IMR-90 (cell line): ENCODE results near the gene TACC2. TPM values are rescaled to one million over a fixed set of nuclear protein-coding genes. Genes with fewer than 3 reads are reported as not detected.

Experiments
- ATAC-seq: fragments of 200-7000 bp; cut with Tn5 transposase; 2 replicates; pipeline ENCODE4 v1.9.1; 2020; ENCODE audit warnings: low read depth, mild to moderate bottlenecking, moderate library complexity
- BruUV-seq: library from RNA; stranded (reverse); fragments of 400-500 nt; replicated peaks from 2 replicates; lab custom pipeline; 2021; lab: Mats Ljungman, UMichigan
- CTCF ChIA-PET: fragments of 300-600 bp; formaldehyde crosslinking; extraction: SDS; loops from one replicate; lab custom pipeline; 2021; ENCODE audit warnings: antibody characterized with exemption; lab: Yijun Ruan, JAX
- POLR2A ChIA-PET: fragments of 300-600 bp; sonication (Branson Sonifier 250); formaldehyde crosslinking; loops from one replicate; lab custom pipeline; 2022; ENCODE audit warnings: antibody characterized with exemption; ENCODE audit not compliant: unreplicated experiment; lab: Charles Lee
- DNase-seq: peaks from one replicate; pipeline ENCODE4 v3.0.0; 2013
- H2AFZ ChIP-seq: replicated peaks from 2 replicates; pipeline ENCODE3; 2013; ENCODE audit warnings: low read length, mild to moderate bottlenecking; ENCODE audit not compliant: poor library complexity
- H2AK5ac ChIP-seq: 2 replicates; pipeline ENCODE4 v1.6.1; 2013; ENCODE audit warnings: low read depth, low read length, inconsistent platforms
- H2AK9ac ChIP-seq: replicated peaks from 2 replicates; pipeline ENCODE3; 2013; ENCODE audit warnings: mild to moderate bottlenecking, low read depth, low read length, moderate library complexity; ENCODE audit not compliant: poor library complexity
- H2BK120ac ChIP-seq: 2 replicates; pipeline ENCODE4 v1.6.1; 2013; ENCODE audit warnings: low read depth, low read length, inconsistent platforms
- H2BK15ac ChIP-seq: 3 replicates; pipeline ENCODE4 v1.6.1; 2013; ENCODE audit warnings: low read depth, low read length, inconsistent platforms
- H2BK20ac ChIP-seq: 2 replicates; pipeline ENCODE4 v1.6.1; 2013; ENCODE audit warnings: low read depth, mild to moderate bottlenecking, inconsistent platforms, low read length, moderate library complexity
- H2BK5ac ChIP-seq: 2 replicates; pipeline ENCODE4 v1.6.1; 2013; ENCODE audit warnings: mild to moderate bottlenecking, low read depth, low read length, inconsistent platforms; ENCODE audit not compliant: poor library complexity, severe bottlenecking
- H3K14ac ChIP-seq: replicated peaks from 2 replicates; pipeline ENCODE4 v1.6.1; 2013; ENCODE audit warnings: low read depth, low read length, inconsistent platforms
- H3K18ac ChIP-seq: 2 replicates; pipeline ENCODE4 v1.6.1; 2013; ENCODE audit warnings: low read depth, low read length, control low read depth
- H3K23ac ChIP-seq: 2 replicates; pipeline ENCODE4 v1.6.1; 2013; ENCODE audit warnings: low read depth, low read length, inconsistent platforms
- H3K27ac ChIP-seq: 2 replicates; pipeline ENCODE4 v1.5.1; 2013; ENCODE audit warnings: mild to moderate bottlenecking, control low read depth, low read length; ENCODE audit not compliant: insufficient read depth
- H3K27me3 ChIP-seq: 2 replicates; pipeline ENCODE4 v1.6.1; 2013; ENCODE audit warnings: low read length; ENCODE audit not compliant: control insufficient read depth, insufficient read depth
- H3K36me3 ChIP-seq: 2 replicates; pipeline ENCODE4 v1.6.1; 2013; ENCODE audit warnings: low read length, mixed read lengths; ENCODE audit not compliant: control insufficient read depth, insufficient read depth
- H3K4ac ChIP-seq: 2 replicates; pipeline ENCODE4 v1.6.1; 2013; ENCODE audit warnings: low read depth, low read length, inconsistent platforms
- H3K4me1 ChIP-seq: 2 replicates; pipeline ENCODE4 v1.6.1; 2013; ENCODE audit warnings: low read length, mixed read lengths; ENCODE audit not compliant: control insufficient read depth, insufficient read depth
- H3K4me2 ChIP-seq: 2 replicates; pipeline ENCODE4 v1.6.1; 2013; ENCODE audit warnings: low read depth, mild to moderate bottlenecking, control low read depth, low read length, moderate library complexity
- H3K4me3 ChIP-seq: 2 replicates; pipeline ENCODE4 v1.5.1; 2013; ENCODE audit warnings: low read depth, mild to moderate bottlenecking, control low read depth, low read length, moderate library complexity; ENCODE audit not compliant: insufficient read depth
- H3K56ac ChIP-seq: 2 replicates; pipeline ENCODE4 v1.6.1; 2013; ENCODE audit warnings: low read length, inconsistent platforms; ENCODE audit not compliant: insufficient read depth; ENCODE audit errors: extremely low read depth
- H3K79me1 ChIP-seq, 2 experiments: 2 replicates each; pipeline ENCODE4 v1.6.1; 2013; ENCODE audit warnings: low read length in 2 of 2, inconsistent platforms in 1 of 2, low read depth in 1 of 2
- H3K9ac ChIP-seq: 2 replicates; pipeline ENCODE4 v1.6.1; 2013; ENCODE audit warnings: low read depth, low read length, control low read depth
- H3K9me1 ChIP-seq: 2 replicates; pipeline ENCODE4 v1.6.1; 2013; ENCODE audit warnings: low read length, inconsistent platforms; ENCODE audit not compliant: insufficient read depth
- H3K9me3 ChIP-seq: 2 replicates; pipeline ENCODE4 v1.6.1; 2013; ENCODE audit warnings: low read length; ENCODE audit not compliant: control insufficient read depth, insufficient read depth
- H4K20me1 ChIP-seq: 2 replicates; pipeline ENCODE4 v1.6.1; 2013; ENCODE audit warnings: low read length, inconsistent platforms; ENCODE audit not compliant: insufficient read depth
- H4K5ac ChIP-seq: 2 replicates; pipeline ENCODE4 v1.6.1; 2013; ENCODE audit warnings: mild to moderate bottlenecking, low read depth, low read length, control low read depth
- H4K8ac ChIP-seq, 2 experiments: 2 replicates each; pipeline ENCODE4 v1.6.1; 2013; ENCODE audit warnings: low read depth in 2 of 2, low read length in 2 of 2, control low read depth in 1 of 2, inconsistent platforms in 1 of 2
- H4K91ac ChIP-seq: 2 replicates; pipeline ENCODE4 v1.6.1; 2013; ENCODE audit warnings: low read depth, low read length, inconsistent platforms; ENCODE audit not compliant: insufficient read depth
- BHLHE40 ChIP-seq: fragments of 150-350 bp; IDR thresholded peaks from 2 replicates; pipeline ENCODE4 v1.6.1; 2016; ENCODE audit warnings: mild to moderate bottlenecking, low read depth, low read length
- FOS ChIP-seq: fragments of 150-350 bp; IDR thresholded peaks from 2 replicates; pipeline ENCODE4 v1.6.1; 2016; ENCODE audit warnings: low read depth, low read length
- MAZ ChIP-seq: IDR thresholded peaks from 2 replicates; pipeline ENCODE4 v1.6.1; 2012; ENCODE audit warnings: low read depth, mild to moderate bottlenecking, low read length, improper control_type of control experiment, moderate library complexity, borderline replicate concordance
- RAD21 ChIP-seq: IDR thresholded peaks from 2 replicates; pipeline ENCODE4 v1.6.1; 2012; ENCODE audit warnings: low read length, improper control_type of control experiment
- RCOR1 ChIP-seq: IDR thresholded peaks from 2 replicates; pipeline ENCODE4 v1.6.1; 2012; ENCODE audit warnings: mild to moderate bottlenecking, low read length, improper control_type of control experiment; ENCODE audit not compliant: insufficient replicate concordance
- WGBS, 2 experiments: methylation state at CpG; one replicate each; pipeline versions ENCODE4 v1.1.5 to v1.1.7; 2013; ENCODE audit warnings: missing lambda C conversion rate in 2 of 2; ENCODE audit not compliant: insufficient read length in 1 of 2; ENCODE audit errors: extremely low coverage in 2 of 2; 5-methylcytosine and 5-hydroxymethylcytosine counted together
- dilution Hi-C: fragments of 300-500 bp; cut with HindIII; formaldehyde crosslinking; loops from one replicate; pipeline ENCODE4 v1.14.3; 2018; ENCODE audit warnings: low sequenced_read_pairs; ENCODE audit not compliant: unreplicated experiment
- in situ Hi-C: fragments of 300-500 bp; cut with MboI; formaldehyde crosslinking; loops from 3 replicates; pipeline ENCODE4 v1.14.3; 2019; ENCODE audit warnings: low sequenced_read_pairs, inconsistent platforms, mixed read lengths
- intact Hi-C: fragments of 100-400 bp; cut with micrococcal nuclease; formaldehyde crosslinking; loops from 2 replicates; pipeline ENCODE4 v1.10.0; 2022
- polyA plus RNA-seq, 3 experiments: library from polyadenylated mRNA; depleted of rRNA; stranded (reverse); fragments of >200 nt; gene quantifications; 2 replicates each; pipeline ENCODE4 v1.2.3, GENCODE V29; 2012; ENCODE audit warnings: low replicate concordance in 1 of 3
- total RNA-seq: library from RNA; depleted of rRNA; stranded (reverse); fragments of >200 nt; gene quantifications from 2 replicates; pipeline ENCODE4 v1.2.3, GENCODE V29; 2012
- TF ChIP-seq, protein P1 (sequence below): fragments of 150-350 bp; IDR thresholded peaks from 2 replicates; pipeline ENCODE4 v1.6.1; 2016; ENCODE audit warnings: low read depth, mild to moderate bottlenecking, low read length, moderate library complexity, borderline replicate concordance

TACC2 gene
- total and polyA plus RNA-seq, 2 of the 4 experiments (the other 2 are of a cell fraction): 2.9 to 15.4 TPM

DNA sequence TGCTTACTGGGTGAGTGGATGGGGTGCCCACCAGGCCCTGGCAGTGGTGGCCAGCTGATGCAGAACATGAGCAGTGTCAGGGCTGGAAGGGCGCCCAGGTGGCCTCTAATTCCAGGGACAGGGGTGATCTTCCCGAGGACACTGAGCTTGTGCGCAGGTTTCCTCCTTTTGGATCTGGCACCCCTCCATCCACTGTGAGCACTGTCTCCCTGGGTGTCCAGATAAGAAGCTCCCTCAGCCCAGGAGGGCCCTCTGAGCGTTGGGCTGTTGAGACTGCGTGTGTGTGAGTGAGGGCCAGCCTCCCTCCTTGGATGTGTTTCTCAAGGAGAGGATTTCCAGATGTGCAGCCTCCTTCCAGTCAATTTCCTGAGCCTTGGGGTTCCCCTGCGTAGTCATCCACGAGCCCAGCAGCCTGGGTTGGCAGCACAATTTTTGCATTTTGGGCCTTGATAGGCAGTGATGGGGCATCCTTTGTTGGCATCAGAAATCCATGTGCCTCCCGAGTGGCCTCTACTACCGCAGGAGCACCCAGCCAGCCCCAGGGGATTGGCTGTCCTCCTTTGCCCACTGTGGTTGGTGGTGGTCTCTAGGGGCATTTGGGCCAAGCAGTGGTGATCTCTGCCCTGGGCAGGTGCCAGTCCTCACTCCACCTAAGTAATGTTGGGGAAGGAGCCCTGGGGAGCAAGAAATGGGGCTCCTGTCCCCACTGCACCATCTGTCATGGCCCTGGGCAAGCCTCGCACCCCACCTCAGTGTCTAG lies 261.2 kb downstream of the TACC2 start:
- TF ChIP-seq BHLHE40 (no peak), RAD21 (no peak), RCOR1 (no peak), FOS (no peak), MAZ (no peak)
- TF ChIP-seq, protein P1, sequence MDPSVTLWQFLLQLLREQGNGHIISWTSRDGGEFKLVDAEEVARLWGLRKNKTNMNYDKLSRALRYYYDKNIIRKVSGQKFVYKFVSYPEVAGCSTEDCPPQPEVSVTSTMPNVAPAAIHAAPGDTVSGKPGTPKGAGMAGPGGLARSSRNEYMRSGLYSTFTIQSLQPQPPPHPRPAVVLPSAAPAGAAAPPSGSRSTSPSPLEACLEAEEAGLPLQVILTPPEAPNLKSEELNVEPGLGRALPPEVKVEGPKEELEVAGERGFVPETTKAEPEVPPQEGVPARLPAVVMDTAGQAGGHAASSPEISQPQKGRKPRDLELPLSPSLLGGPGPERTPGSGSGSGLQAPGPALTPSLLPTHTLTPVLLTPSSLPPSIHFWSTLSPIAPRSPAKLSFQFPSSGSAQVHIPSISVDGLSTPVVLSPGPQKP: no peak
- ATAC-seq (no peak), DNase-seq (no peak)
- Histone ChIP-seq H3K79me1 (no peaks in the 10 kb centered on the region), H2BK15ac (no peak overlapping the region), H3K4me3 (no peak overlapping the region), H4K20me1 (no peaks in the 10 kb centered on the region), H3K9me3 (no peaks in the 10 kb centered on the region), H4K91ac (no peak overlapping the region), H3K9ac (no peak overlapping the region), H3K36me3 (no peaks in the 10 kb centered on the region), H2AK5ac (no peak overlapping the region), H2AFZ (no peak overlapping the region), H3K9me1 (peaks cover 7% of the 10 kb centered on the region; the same call in 1 of the 2 replicates), H4K8ac (no peak overlapping the region), H3K27me3 (no peaks in the 10 kb centered on the region), H4K5ac (no peak overlapping the region), H3K18ac (no peak overlapping the region), H2AK9ac (peak overlapping the region; percentile 25), H2BK5ac (no peak overlapping the region), H3K23ac (no peak overlapping the region), H3K4ac (no peak overlapping the region), H3K27ac (no peak overlapping the region), H2BK120ac (no peak overlapping the region), H3K4me2 (no peak overlapping the region), H3K4me1 (no peaks in the 10 kb centered on the region), H3K56ac (no peak overlapping the region), H3K14ac (no peak overlapping the region), H2BK20ac (no peak overlapping the region)
- in situ Hi-C loops: no loop called here
- ChIA-PET POLR2A (no interaction called here), CTCF (no interaction called here)
- no TSS peak for BruUV-seq
- intact Hi-C loops: no loop called here
- dilution Hi-C loops: no loop called here
- no CpG with 5 or more reads among the region's 10 CpGs for WGBS, 2 experiments
